Heart right ventricle (tissue), 16 donors: Measurements from ENCODE around the gene UPK1B. TPM values are rescaled to one million over a fixed set of nuclear protein-coding genes. Genes with fewer than 3 reads are reported as not detected.

Experiments used
- ATAC-seq, 8 donors: fragments of 200-7000 bp; cut with Tn5 transposase; one replicate each; pipeline ENCODE4 v1.9.1; 2020; ENCODE audit warnings: mild to moderate bottlenecking in 8 of 8, moderate library complexity in 8 of 8, moderate number of reproducible peaks in 1 of 8
- DNase-seq, 2 donors: peaks; one replicate each; pipeline ENCODE4 v3.0.0-alpha.2; 2020
- H3K27ac ChIP-seq, 10 donors: fragments of 200-600 bp; sonication (generic) in 2 of 10; one replicate each; pipeline versions ENCODE4 v1.5.0 to v1.8.0; 2020 to 2022; ENCODE audit warnings: mild to moderate bottlenecking in 3 of 10
- H3K27me3 ChIP-seq, 7 donors: fragments of 200-600 bp; one replicate each; pipeline ENCODE4 v1.8.0; 2021 to 2022; ENCODE audit warnings: mild to moderate bottlenecking in 2 of 7
- H3K36me3 ChIP-seq, 9 donors: fragments of 200-600 bp; sonication (generic) in 1 of 9; one replicate each; pipeline versions ENCODE4 v1.5.0 to v1.8.0; 2020 to 2022; ENCODE audit warnings: mild to moderate bottlenecking in 2 of 9
- H3K4me1 ChIP-seq, 9 donors: fragments of 200-600 bp; sonication (generic) in 1 of 9; one replicate each; pipeline versions ENCODE4 v1.5.0 to v1.8.0; 2020 to 2022; ENCODE audit warnings: mild to moderate bottlenecking in 4 of 9
- H3K4me3 ChIP-seq, 10 donors: fragments of 200-600 bp; sonication (generic) in 2 of 10; one replicate each; pipeline versions ENCODE4 v1.5.0 to v1.8.0; 2020 to 2022; ENCODE audit warnings: mild to moderate bottlenecking in 7 of 10, moderate library complexity in 2 of 10
- H3K9me3 ChIP-seq, 11 donors: fragments of 200-600 bp in 10 of 11; sonication (generic) in 2 of 11; one replicate each; pipeline versions ENCODE4 v1.5.0 to v1.8.0; 2013 to 2022; ENCODE audit warnings: mild to moderate bottlenecking in 2 of 11, control low read depth in 1 of 11, moderate library complexity in 1 of 11
- CTCF ChIP-seq, 9 donors: fragments of 200-600 bp; sonication (generic) in 2 of 9; IDR thresholded peaks; one replicate each; pipeline versions ENCODE4 v1.5.0 to v1.8.0; 2021 to 2022; ENCODE audit warnings: antibody characterized with exemption in 9 of 9, mild to moderate bottlenecking in 5 of 9, moderate library complexity in 1 of 9
- WGBS, 2 donors: extraction: QIAGEN DNeasy Blood & Tissue Kit; methylation state at CpG; one replicate each; pipeline ENCODE4 v1.1.7; 2013; ENCODE audit warnings: inconsistent platforms in 1 of 2; 5-methylcytosine and 5-hydroxymethylcytosine counted together
- intact Hi-C, 10 donors: fragments of 100-400 bp; cut with DNase I; formaldehyde crosslinking; loops; one replicate each; pipeline versions ENCODE4 v1.11.1 to v1.14.2; 2022
- polyA plus RNA-seq, 2 donors: library from polyadenylated mRNA; stranded (reverse); fragments of 200-250 nt; gene quantifications; one replicate each; pipeline ENCODE4 v1.2.3, GENCODE V29; 2013
- total RNA-seq, 10 donors: library from RNA; stranded (reverse); fragmentation: NEBNext Ultra II Directional in 3 of 10; extraction: Animal tissue kit (Norgen Biotek cat#: 25700) in 3 of 10; gene quantifications; one replicate each; pipeline versions ENCODE4 v1.2.1 to v1.2.4, GENCODE V29; 2021 to 2023
- donor health status: Arrhythmogenic right ventricular cardiomyopathy.
- donor health status: ischemic (EF 13 %, LVEDD 7.1; RV severe dilation, severe dysfunction).
- donor health status: healthy with polysubstance abuse.
- donor health status: DM: no; HTN: yes; CAD: no.
- donor health status: DM: no; HTN: no; CAD: no.
- donor health status: ischemic (EF 25% LVEDD 6.9; RV normal size, moderate dysfunction).
- donor health status: ischemic (EF 25% LVEDD 5.7; RV mildly dilated, moderate dysfunction).
- donor health status: healthy.
- donor health status: DM: yes; HTN: yes; CAD: no.
- donor health status: Ischemic cardiomyopathy.
- donor health status: ischemic (EF 35%, LVEDD 5.7; RV mildly dilated, moderate dysfunction).
- donor health status: nonischemic (EF 11% LVEDD 7.7; RV severe dilation, severe dysfunction).
- donor health status: DM: yes; HTN: yes; CAD: no.
- donor health status: PGD.
- donor health status: ischemic (EF 29% LVEDD 5.4; RV normal size, mild dysfunction).
- donor health status: nonischemic (EF 23%, LVEDD 6.1; RV moderate dilation, normal function).

The UPK1B gene
- total and polyA plus RNA-seq, 12 donors: 1.1 TPM; not detected in 11

DNA sequence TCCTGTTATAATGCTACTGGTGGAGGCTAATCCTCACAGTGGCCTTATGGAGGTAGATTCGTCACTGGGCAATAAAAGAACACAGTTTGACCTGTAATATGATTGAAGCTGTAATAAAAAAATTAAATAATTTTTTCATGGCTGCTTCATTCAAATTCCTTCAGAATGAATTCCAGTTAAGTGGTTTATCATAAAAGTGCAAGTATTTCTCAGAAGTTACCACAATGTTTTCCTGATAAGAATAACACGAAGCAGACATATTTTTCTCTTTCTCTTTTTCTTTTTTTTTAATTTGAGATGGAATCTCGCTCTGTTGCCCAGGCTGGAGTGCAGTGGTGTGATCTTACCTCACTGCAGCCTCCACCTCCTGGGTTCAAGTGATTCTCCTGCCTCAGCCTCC is 51.7 kb downstream of the UPK1B start:
- Histone ChIP-seq H3K4me1 (no peaks in the 10 kb centered on the region), H3K27me3 (no peaks in the 10 kb centered on the region), H3K9me3 (no peaks in the 10 kb centered on the region), H3K4me3 (no peak overlapping the region), H3K36me3 (peaks cover 0 to 100% (median 40%) of the 10 kb centered on the region in 9 donors), H3K27ac (no peak overlapping the region)
- ATAC-seq (no peak), DNase-seq (no peak)
- intact Hi-C loops: no loop called here
- WGBS, 2 donors: 86 to 93% methylated on average over 3 of the region's 3 CpGs
- no peak for TF ChIP-seq CTCF (IDR thresholded peaks at IDR 0.05)

GRCh38 chr3:119227070-119227850 is 53.9 kb downstream of the UPK1B start:
- ATAC-seq (no peak), DNase-seq (no peak)
- peaks cover 0 to 97% (median 37%) of the 10 kb centered on the region in 9 donors for H3K36me3 ChIP-seq
- H3K27me3 ChIP-seq: no peaks in the 10 kb centered on the region
- WGBS, 2 donors: 82 to 91% methylated on average over 6 of the region's 6 CpGs
- no peak overlapping the region for H3K4me3 ChIP-seq
- H3K27ac ChIP-seq: no peak overlapping the region
- intact Hi-C loops: no loop called here
- H3K4me1 ChIP-seq: no peaks in the 10 kb centered on the region
- no peaks in the 10 kb centered on the region for H3K9me3 ChIP-seq
- no peak for TF ChIP-seq CTCF (IDR thresholded peaks at IDR 0.05)

- Histone ChIP-seq H3K27me3 (no peaks in the 10 kb centered on the region), H3K27ac (no peak overlapping the region), H3K4me3 (no peak overlapping the region), H3K4me1 (no peaks in the 10 kb centered on the region), H3K36me3 (peaks cover 0 to 97% (median 25%) of the 10 kb centered on the region in 9 donors), H3K9me3 (no peaks in the 10 kb centered on the region)
- no peak for TF ChIP-seq CTCF (IDR thresholded peaks at IDR 0.05)
- intact Hi-C loops: no loop called here
- WGBS, 2 donors: 97 to 99% methylated on average over 2 of the region's 2 CpGs
- DNase-seq: no peak
- ATAC-seq: no peak
Observed at GRCh38 chr3:119228373-119229145, 55.2 kb downstream of the UPK1B start.

GRCh38 chr3:119229190-119229589 is 55.8 kb downstream of the UPK1B start:
- intact Hi-C loops: no loop called here
- TF ChIP-seq CTCF (IDR thresholded peaks at IDR 0.05): no peak
- WGBS, 2 donors: 69 to 92% methylated on average over 7 of the region's 7 CpGs
- peaks cover 0 to 97% (median 24%) of the 10 kb centered on the region in 9 donors for H3K36me3 ChIP-seq
- no peaks in the 10 kb centered on the region for H3K27me3 ChIP-seq
- no peak overlapping the region for H3K27ac ChIP-seq
- no peaks in the 10 kb centered on the region for H3K4me1 ChIP-seq
- no peak for DNase-seq
- no peaks in the 10 kb centered on the region for H3K9me3 ChIP-seq
- H3K4me3 ChIP-seq: no peak overlapping the region
- ATAC-seq: no peak
